HepG2 (cell line): ENCODE results near the gene MTARC1. TPM values are rescaled to one million over a fixed set of nuclear protein-coding genes. Genes with fewer than 3 reads are reported as not detected.

ENCODE experiments used
- IKZF5 ChIP-seq: IDR thresholded peaks from 2 replicates; pipeline ENCODE4 v1.6.1; 2018; ENCODE audit warnings: missing genetic modification reagents, mild to moderate bottlenecking, missing compliant biosample characterization
- IRX3 ChIP-seq: sonication (generic); formaldehyde crosslinking; IDR thresholded peaks from 2 replicates; pipeline ENCODE4 v1.8.1; 2023; ENCODE audit warnings: mild to moderate bottlenecking, low read depth, missing genetic modification reagents, borderline replicate concordance
- MZF1 ChIP-seq: sonication (generic); formaldehyde crosslinking; IDR thresholded peaks from 2 replicates; pipeline ENCODE4 v1.8.1; 2023; ENCODE audit warnings: mild to moderate bottlenecking, missing genetic modification reagents, borderline replicate concordance
- NFRKB ChIP-seq: fragments of 450-650 bp; IDR thresholded peaks from 2 replicates; pipeline ENCODE4 v1.6.1; 2017
- RARA ChIP-seq: IDR thresholded peaks from 2 replicates; pipeline ENCODE4 v1.6.1; 2016; ENCODE audit warnings: missing genetic modification reagents, missing compliant biosample characterization
- SETDB1 ChIP-seq: sonication (generic); formaldehyde crosslinking; IDR thresholded peaks from 2 replicates; pipeline ENCODE4 v1.5.1; 2020; ENCODE audit warnings: missing genetic modification reagents, mild to moderate bottlenecking, borderline replicate concordance
- TIGD3 ChIP-seq: sonication (generic); formaldehyde crosslinking; IDR thresholded peaks from 2 replicates; pipeline ENCODE4 v1.5.1; 2020; ENCODE audit warnings: mild to moderate bottlenecking, missing genetic modification reagents, borderline replicate concordance
- ZBED4 ChIP-seq: sonication (generic); formaldehyde crosslinking; IDR thresholded peaks from 2 replicates; pipeline ENCODE4 v1.4.0; 2020; ENCODE audit warnings: missing genetic modification reagents, borderline replicate concordance
- ZIK1 ChIP-seq: sonication (generic); formaldehyde crosslinking; IDR thresholded peaks from 2 replicates; pipeline ENCODE4 v1.5.0; 2020; ENCODE audit warnings: mild to moderate bottlenecking, low read depth, missing genetic modification reagents, borderline replicate concordance
- ZNF446 ChIP-seq: sonication (generic); formaldehyde crosslinking; IDR thresholded peaks from 2 replicates; pipeline ENCODE4 v1.5.0; 2020; ENCODE audit warnings: mild to moderate bottlenecking, missing genetic modification reagents
- ZNF550 ChIP-seq: sonication (generic); formaldehyde crosslinking; IDR thresholded peaks from 2 replicates; pipeline ENCODE4 v1.4.0; 2020; ENCODE audit warnings: mild to moderate bottlenecking, missing genetic modification reagents, borderline replicate concordance
- ZNF691 ChIP-seq: sonication (generic); formaldehyde crosslinking; IDR thresholded peaks from 2 replicates; pipeline ENCODE4 v1.4.0; 2020; ENCODE audit warnings: missing genetic modification reagents, low read depth, mild to moderate bottlenecking, borderline replicate concordance
- ZNF746 ChIP-seq: sonication (generic); formaldehyde crosslinking; IDR thresholded peaks from 2 replicates; pipeline ENCODE4 v1.8.0; 2022; ENCODE audit warnings: mild to moderate bottlenecking, missing genetic modification reagents
- ZSCAN31 ChIP-seq: sonication (generic); formaldehyde crosslinking; IDR thresholded peaks from 2 replicates; pipeline ENCODE4 v1.5.0; 2020; ENCODE audit warnings: low read depth, mild to moderate bottlenecking, missing genetic modification reagents
- polyA plus RNA-seq, 8 experiments: library from polyadenylated mRNA; depleted of rRNA in 3 of 8; stranded (reverse) in 7 of 8; unstranded in 1 of 8; fragments of >200 nt; fragmentation: Illumina TruSeq in 4 of 8; extraction: Trizol in 4 of 8; gene quantifications; 2 replicates each; pipeline versions ENCODE4 v1.2.1 to v1.2.3, GENCODE V29; 2011 to 2016; ENCODE audit warnings: low read depth in 4 of 8, missing spikeins in 1 of 8, mixed read lengths in 1 of 8; ENCODE audit not compliant: insufficient read depth in 1 of 8
- total RNA-seq, 5 experiments: library from RNA; depleted of rRNA; stranded (reverse); fragments of >200 nt; fragmentation: Illumina TruSeq; extraction: Trizol; gene quantifications; 2 replicates each; pipeline ENCODE4 v1.2.3, GENCODE V29; 2016; ENCODE audit warnings: low read depth in 1 of 5
- TF ChIP-seq, protein P1 (sequence below): fragments of 450-650 bp; IDR thresholded peaks from 2 replicates; pipeline ENCODE4 v1.6.1; 2017
- TF ChIP-seq, protein P2 (sequence below): sonication (generic); formaldehyde crosslinking; IDR thresholded peaks from 2 replicates; pipeline ENCODE4 v1.4.0; 2020; ENCODE audit warnings: missing genetic modification reagents, borderline replicate concordance

MTARC1 gene
- total and polyA plus RNA-seq, 2 of the 13 experiments (the other 11 are each of a cell fraction or from before 2014, with no cell fraction given), result 19.4 to 106 TPM

GRCh38 chr1:220767312-220768125 lies 19.2 kb upstream of the MTARC1 start (continued):
- TF ChIP-seq ZBED4 (CRISPR knock-in tag) (no peak), ZIK1 (no peak), ZNF550 (CRISPR knock-in tag) (no peak), TIGD3 (no peak), ZNF446 (CRISPR knock-in tag) (no peak), ZSCAN31 (CRISPR knock-in tag) (0 out of 2 replicates have a peak, but pooled peaks have one; percentile 27), MZF1 (no peak), SETDB1 (CRISPR knock-in tag) (no peak), IRX3 (CRISPR knock-in tag) (no peak), ZNF746 (CRISPR knock-in tag) (no peak), NFRKB (no peak), ZNF691 (CRISPR knock-in tag) (no peak), RARA (CRISPR knock-in tag) (peak; percentile 68), IKZF5 (no peak; the same call in 1 of the 2 replicates)
- TF ChIP-seq, protein P1, sequence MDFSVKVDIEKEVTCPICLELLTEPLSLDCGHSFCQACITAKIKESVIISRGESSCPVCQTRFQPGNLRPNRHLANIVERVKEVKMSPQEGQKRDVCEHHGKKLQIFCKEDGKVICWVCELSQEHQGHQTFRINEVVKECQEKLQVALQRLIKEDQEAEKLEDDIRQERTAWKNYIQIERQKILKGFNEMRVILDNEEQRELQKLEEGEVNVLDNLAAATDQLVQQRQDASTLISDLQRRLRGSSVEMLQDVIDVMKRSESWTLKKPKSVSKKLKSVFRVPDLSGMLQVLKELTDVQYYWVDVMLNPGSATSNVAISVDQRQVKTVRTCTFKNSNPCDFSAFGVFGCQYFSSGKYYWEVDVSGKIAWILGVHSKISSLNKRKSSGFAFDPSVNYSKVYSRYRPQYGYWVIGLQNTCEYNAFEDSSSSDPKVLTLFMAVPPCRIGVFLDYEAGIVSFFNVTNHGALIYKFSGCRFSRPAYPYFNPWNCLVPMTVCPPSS, result no peak
- TF ChIP-seq, protein P2, sequence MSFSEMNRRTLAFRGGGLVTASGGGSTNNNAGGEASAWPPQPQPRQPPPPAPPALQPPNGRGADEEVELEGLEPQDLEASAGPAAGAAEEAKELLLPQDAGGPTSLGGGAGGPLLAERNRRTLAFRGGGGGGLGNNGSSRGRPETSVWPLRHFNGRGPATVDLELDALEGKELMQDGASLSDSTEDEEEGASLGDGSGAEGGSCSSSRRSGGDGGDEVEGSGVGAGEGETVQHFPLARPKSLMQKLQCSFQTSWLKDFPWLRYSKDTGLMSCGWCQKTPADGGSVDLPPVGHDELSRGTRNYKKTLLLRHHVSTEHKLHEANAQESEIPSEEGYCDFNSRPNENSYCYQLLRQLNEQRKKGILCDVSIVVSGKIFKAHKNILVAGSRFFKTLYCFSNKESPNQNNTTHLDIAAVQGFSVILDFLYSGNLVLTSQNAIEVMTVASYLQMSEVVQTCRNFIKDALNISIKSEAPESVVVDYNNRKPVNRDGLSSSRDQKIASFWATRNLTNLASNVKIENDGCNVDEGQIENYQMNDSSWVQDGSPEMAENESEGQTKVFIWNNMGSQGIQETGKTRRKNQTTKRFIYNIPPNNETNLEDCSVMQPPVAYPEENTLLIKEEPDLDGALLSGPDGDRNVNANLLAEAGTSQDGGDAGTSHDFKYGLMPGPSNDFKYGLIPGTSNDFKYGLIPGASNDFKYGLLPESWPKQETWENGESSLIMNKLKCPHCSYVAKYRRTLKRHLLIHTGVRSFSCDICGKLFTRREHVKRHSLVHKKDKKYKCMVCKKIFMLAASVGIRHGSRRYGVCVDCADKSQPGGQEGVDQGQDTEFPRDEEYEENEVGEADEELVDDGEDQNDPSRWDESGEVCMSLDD (CRISPR knock-in tag), result 0 out of 2 replicates have a peak, but pooled peaks have one; percentile 27
